Cardiac muscle cell (in vitro differentiated cells and primary cell): ENCODE data around the gene CHAT. TPM values are rescaled to one million over a fixed set of nuclear protein-coding genes. Genes with fewer than 3 reads are reported as not detected.
A peak's percentile ranks its signal among the peaks of the same experiment; 100 is the strongest.

Experiments used
- DNase-seq, 2 donors: peaks; one replicate each; pipeline versions ENCODE4 v3.0.0 to v3.0.0-alpha.2; 2010 to 2017; ENCODE audit warnings: low read depth in 1 of 2, low spot score in 1 of 2
- H3K27ac ChIP-seq: fragments of 200-600 bp; sonication (generic); 2 replicates; pipeline ENCODE4 v1.5.1; 2016
- H3K27me3 ChIP-seq: fragments of 200-600 bp; sonication (generic); 2 replicates; pipeline ENCODE4 v1.6.0; 2016; ENCODE audit warnings: control low read depth
- H3K36me3 ChIP-seq: fragments of 200-600 bp; sonication (generic); 2 replicates; pipeline ENCODE4 v1.5.1; 2016; ENCODE audit warnings: control low read depth
- H3K4me1 ChIP-seq: fragments of 200-600 bp; sonication (generic); 2 replicates; pipeline ENCODE4 v1.8.1; 2017; ENCODE audit warnings: low read depth, mild to moderate bottlenecking, mixed run types
- H3K4me3 ChIP-seq: fragments of 200-600 bp; sonication (generic); 2 replicates; pipeline ENCODE4 v1.5.1; 2016; ENCODE audit warnings: mild to moderate bottlenecking
- H3K9me3 ChIP-seq: fragments of 200-600 bp; sonication (generic); 2 replicates; pipeline ENCODE4 v1.5.1; 2017; ENCODE audit warnings: low read depth, mild to moderate bottlenecking, control low read depth
- CTCF ChIP-seq: IDR thresholded peaks from 2 replicates; pipeline ENCODE4 v1.5.1; 2012; ENCODE audit warnings: low read depth, mild to moderate bottlenecking, low read length
- polyA plus RNA-seq: library from polyadenylated mRNA; unstranded; fragments of >200 nt; fragmentation: Nextera tagmentation; extraction: Ambion mirVana; gene quantifications from 2 replicates; pipeline ENCODE4 v1.2.1, GENCODE V29; 2016
- total RNA-seq: library from RNA; depleted of rRNA; stranded (reverse); fragments of >200 nt; gene quantifications from 2 replicates; pipeline ENCODE4 v1.2.3, GENCODE V29; 2016

CHAT gene
- total and polyA plus RNA-seq, 2 experiments from 2014 or later = not detected

GRCh38 chr10:49605939-49606509 is 7.8 kb upstream of the CHAT start:
- Histone ChIP-seq H3K27ac (no peak overlapping the region), H3K36me3 (no peaks in the 10 kb centered on the region), H3K4me1 (peaks cover 6% of the 10 kb centered on the region), H3K27me3 (peaks cover 92% of the 10 kb centered on the region), H3K9me3 (no peaks in the 10 kb centered on the region), H3K4me3 (no peak overlapping the region)
- DNase-seq = no peak
- TF ChIP-seq CTCF = no peak

GRCh38 chr10:49606981-49607535 is 6.8 kb upstream of the CHAT start:
- H3K36me3 ChIP-seq = no peaks in the 10 kb centered on the region
- H3K4me1 ChIP-seq = peaks cover 6% of the 10 kb centered on the region
- peak; percentile 91 to 94 for DNase-seq
- TF ChIP-seq CTCF = no peak
- H3K27me3 ChIP-seq = peaks cover 97% of the 10 kb centered on the region
- no peak overlapping the region for H3K4me3 ChIP-seq
- H3K27ac ChIP-seq = no peak overlapping the region
- no peaks in the 10 kb centered on the region for H3K9me3 ChIP-seq

- peaks cover 6% of the 10 kb centered on the region for H3K4me1 ChIP-seq
- H3K36me3 ChIP-seq = no peaks in the 10 kb centered on the region
- H3K4me3 ChIP-seq = no peak overlapping the region
- no peak for DNase-seq
- TF ChIP-seq CTCF = no peak
- peaks cover 97% of the 10 kb centered on the region for H3K27me3 ChIP-seq
- H3K9me3 ChIP-seq = no peaks in the 10 kb centered on the region
- no peak overlapping the region for H3K27ac ChIP-seq
Observed at GRCh38 chr10:49608166-49609005, 5.5 kb upstream of the CHAT start.

GRCh38 chr10:49609006-49609282 is 4.9 kb upstream of the CHAT start:
- peak overlapping the region; percentile 29 for H3K4me3 ChIP-seq
- no peaks in the 10 kb centered on the region for H3K9me3 ChIP-seq
- peaks cover 97% of the 10 kb centered on the region for H3K27me3 ChIP-seq
- peaks cover 6% of the 10 kb centered on the region for H3K4me1 ChIP-seq
- H3K36me3 ChIP-seq = no peaks in the 10 kb centered on the region
- no peak for TF ChIP-seq CTCF
- no peak overlapping the region for H3K27ac ChIP-seq
- DNase-seq = no peak

- Histone ChIP-seq H3K36me3 (no peaks in the 10 kb centered on the region), H3K27me3 (peaks cover 97% of the 10 kb centered on the region), H3K27ac (no peak overlapping the region), H3K4me3 (peak overlapping the region; percentile 29), H3K4me1 (peaks cover 6% of the 10 kb centered on the region), H3K9me3 (no peaks in the 10 kb centered on the region)
- no peak for TF ChIP-seq CTCF
- DNase-seq = peak in 1 of 2 donors; percentile 29
Observed at GRCh38 chr10:49609283-49610113, 4.3 kb upstream of the CHAT start.
